Heart left ventricle (tissue), 16 donors: ENCODE measurements around the gene POLR3F. TPM values are rescaled to one million over a fixed set of nuclear protein-coding genes. Genes with fewer than 3 reads are reported as not detected.
A peak's percentile ranks its signal among the peaks of the same experiment; 100 is the strongest.

Experiments used
- ATAC-seq, 4 donors: fragments of 200-7000 bp; cut with Tn5 transposase; one replicate each; pipeline ENCODE4 v1.9.1; 2020 to 2022; ENCODE audit warnings: moderate library complexity in 4 of 4, mild to moderate bottlenecking in 3 of 4, moderate number of reproducible peaks in 1 of 4
- DNase-seq, 5 donors: peaks; one replicate each; pipeline ENCODE4 v3.0.0-alpha.2; 2020
- H3K27ac ChIP-seq, 12 donors: fragments of 200-600 bp; sonication (generic) in 4 of 12; one replicate each; pipeline versions ENCODE4 v1.5.0 to v1.8.0; 2016 to 2022; ENCODE audit warnings: mild to moderate bottlenecking in 2 of 12
- H3K27me3 ChIP-seq, 9 donors: fragments of 200-600 bp; sonication (generic) in 2 of 9; one replicate each; pipeline versions ENCODE4 v1.5.1 to v1.8.0; 2016 to 2022; ENCODE audit warnings: mild to moderate bottlenecking in 3 of 9
- H3K36me3 ChIP-seq, 9 donors: fragments of 200-600 bp; sonication (generic) in 2 of 9; one replicate each; pipeline versions ENCODE4 v1.5.0 to v1.8.0; 2018 to 2022; ENCODE audit warnings: mild to moderate bottlenecking in 2 of 9
- H3K4me1 ChIP-seq, 12 donors: fragments of 200-600 bp; sonication (generic) in 4 of 12; one replicate each; pipeline versions ENCODE4 v1.5.0 to v1.8.0; 2016 to 2022; ENCODE audit warnings: mild to moderate bottlenecking in 3 of 12
- H3K4me3 ChIP-seq, 12 donors: fragments of 200-600 bp; sonication (generic) in 4 of 12; one replicate each; pipeline versions ENCODE4 v1.5.0 to v1.8.0; 2017 to 2022; ENCODE audit warnings: mild to moderate bottlenecking in 9 of 12, moderate library complexity in 4 of 12
- H3K9me3 ChIP-seq, 12 donors: fragments of 200-600 bp; sonication (generic) in 4 of 12; one replicate each; pipeline versions ENCODE4 v1.5.0 to v1.8.0; 2016 to 2022; ENCODE audit warnings: mild to moderate bottlenecking in 1 of 12
- CTCF ChIP-seq, 12 donors: fragments of 200-600 bp; sonication (generic) in 4 of 12; IDR thresholded peaks; one replicate each; pipeline versions ENCODE4 v1.5.0 to v1.8.0; 2018 to 2022; ENCODE audit warnings: antibody characterized with exemption in 12 of 12, mild to moderate bottlenecking in 5 of 12
- POLR2A ChIP-seq, 2 donors: fragments of 450-650 bp; IDR thresholded peaks; one replicate each; pipeline ENCODE4 v1.6.1; 2017; ENCODE audit warnings: antibody characterized with exemption in 2 of 2, mild to moderate bottlenecking in 2 of 2, moderate library complexity in 2 of 2
- WGBS, 4 donors: extraction: QIAGEN DNeasy Blood & Tissue Kit in 2 of 4; methylation state at CpG; one replicate each; pipeline versions ENCODE4 v1.1.5 to v1.1.7; 2013 to 2018; 5-methylcytosine and 5-hydroxymethylcytosine counted together
- intact Hi-C, 10 donors: fragments of 100-400 bp; cut with DNase I; formaldehyde crosslinking; loops; one replicate each; pipeline versions ENCODE4 v1.11.1 to v1.14.2; 2022
- polyA plus RNA-seq, 2 donors: library from polyadenylated mRNA; stranded (reverse); fragments of 200-250 nt; gene quantifications; one replicate each; pipeline ENCODE4 v1.2.3, GENCODE V29; 2013
- total RNA-seq, 9 donors: library from RNA; depleted of rRNA in 2 of 9; stranded (reverse); fragments of >200 nt in 2 of 9; fragmentation: NEBNext Ultra II Directional in 3 of 9; extraction: Animal tissue kit (Norgen Biotek cat#: 25700) in 3 of 9; gene quantifications; one replicate each; pipeline versions ENCODE4 v1.1.0 to v1.2.4, GENCODE V29; 2016 to 2023
- donor health status: ischemic (EF 13 %, LVEDD 7.1; RV severe dilation, severe dysfunction).
- donor health status: healthy with polysubstance abuse.
- donor health status: DM: no; HTN: yes; CAD: no.
- donor health status: DM: no; HTN: no; CAD: no.
- donor health status: ischemic (EF 25% LVEDD 6.9; RV normal size, moderate dysfunction).
- donor health status: ischemic (EF 25% LVEDD 5.7; RV mildly dilated, moderate dysfunction).
- donor health status: healthy.
- donor health status: DM: yes; HTN: yes; CAD: no.
- donor health status: ischemic (EF 35%, LVEDD 5.7; RV mildly dilated, moderate dysfunction).
- donor health status: nonischemic (EF 11% LVEDD 7.7; RV severe dilation, severe dysfunction).
- donor health status: DM: yes; HTN: yes; CAD: no.
- donor health status: PGD.
- donor health status: ischemic (EF 29% LVEDD 5.4; RV normal size, mild dysfunction).
- donor health status: nonischemic (EF 23%, LVEDD 6.1; RV moderate dilation, normal function).

POLR3F gene
- total and polyA plus RNA-seq, 11 donors = 5.2 to 12.0 (median 8.0) TPM

- Histone ChIP-seq H3K27ac (peak within 1 kb of the TSS; percentile 91 to 99 (median 95)), H3K4me1 (peaks cover 0 to 45% (median 10%) of the 10 kb centered on the region in 12 donors), H3K36me3 (peaks cover 0 to 30% (median 20%) of the 10 kb centered on the region in 9 donors), H3K4me3 (peak within 1 kb of the TSS; percentile 68 to 96 (median 77)), H3K27me3 (peaks cover 0 to 23% (median 0%) of the 10 kb centered on the region in 9 donors), H3K9me3 (no peaks in the 10 kb centered on the region)
- peak; percentile 99 for ATAC-seq
- DNase-seq = peak; percentile 97 to 99 (median 97)
- TF ChIP-seq POLR2A (IDR thresholded peaks at IDR 0.05) = peak; percentile 11 to 68
- no peak for TF ChIP-seq CTCF (IDR thresholded peaks at IDR 0.05)
- intact Hi-C loops = loop anchor here in 5 of 10 donors (1.0 to 10.0 kb wide), 6 partner anchors 10 to 543 kb away; partner anchors contain the start of genes DZANK1 (in 3 of the 5), POLR3F (in 3 of the 5), SMIM26 (in 3 of the 5) and MGME1 (in 1 of the 5)
- WGBS, 4 donors = 0 to 1% (median 0%) methylated on average over 66 to 69 of the region's 69 CpGs
Measured at GRCh38 chr20:18507218-18508191, 40.3 kb downstream of the POLR3F start, which contains the start of gene SEC23B. Gene SEC23B, plus strand, starts transcription at chr20:18507940. Its CDS starts 2,896 bp downstream, at chr20:18510836.

DNA sequence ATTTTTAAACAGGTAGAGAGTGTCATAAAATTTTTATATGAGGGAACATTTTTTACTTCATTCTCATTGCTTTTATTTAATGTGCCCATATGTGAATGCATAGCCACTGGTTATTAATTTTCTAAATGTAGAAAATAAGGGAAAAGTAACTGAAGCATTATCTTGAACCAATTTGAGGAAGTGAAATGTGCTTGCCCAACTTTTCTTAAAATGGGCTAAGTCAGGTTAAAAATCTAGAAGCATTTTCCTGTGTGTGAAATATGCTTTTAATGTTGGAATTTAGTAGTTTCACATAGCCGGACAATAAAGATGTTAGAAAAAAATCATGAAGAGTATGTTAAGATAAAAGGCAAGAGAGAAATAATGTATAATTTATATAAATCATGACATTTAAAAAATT, 44.4 kb downstream of the POLR3F start:
- ATAC-seq (no peak), DNase-seq (no peak)
- Histone ChIP-seq H3K4me3 (no peak overlapping the region), H3K27ac (peak overlapping the region in 1 of 12 donors; percentile 28), H3K9me3 (no peaks in the 10 kb centered on the region), H3K27me3 (no peaks in the 10 kb centered on the region), H3K4me1 (peaks cover 0 to 49% (median 10%) of the 10 kb centered on the region in 12 donors), H3K36me3 (peaks cover 0 to 69% (median 57%) of the 10 kb centered on the region in 9 donors)
- TF ChIP-seq CTCF (IDR thresholded peaks at IDR 0.05) = no peak
- TF ChIP-seq POLR2A (IDR thresholded peaks at IDR 0.05) = no peak
- intact Hi-C loops = loop anchor here in 1 of 10 donors (5.0 kb wide), 1 partner anchor 56 kb away; the partner anchor contains the start of gene SMIM26
- 90 to 95% (median 92%) methylated on average over 1 of the region's 1 CpG for WGBS, 4 donors

DNA sequence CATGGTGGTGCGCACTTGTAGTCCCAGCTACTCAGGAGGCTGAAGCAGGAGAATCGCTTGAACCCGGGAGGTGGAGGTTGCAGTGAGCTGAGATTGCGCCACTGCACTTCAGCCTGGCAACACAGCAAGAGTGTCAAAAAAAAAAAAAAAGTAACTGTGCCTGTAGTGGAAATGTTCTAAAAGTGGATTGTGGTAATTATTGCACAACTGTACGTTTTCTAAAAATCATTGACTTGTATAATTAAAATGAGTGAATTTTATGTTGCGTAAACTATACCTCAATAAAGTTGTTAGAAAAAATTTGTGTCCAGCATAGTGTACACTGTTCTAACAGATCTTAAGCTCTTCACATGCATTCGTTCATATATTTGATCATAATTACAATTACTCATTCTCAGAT, 46.0 kb downstream of the POLR3F start:
- H3K9me3 ChIP-seq = no peaks in the 10 kb centered on the region
- WGBS, 4 donors = 89 to 94% (median 93%) methylated on average over 7 of the region's 7 CpGs
- H3K36me3 ChIP-seq = peaks cover 0 to 80% (median 67%) of the 10 kb centered on the region in 9 donors
- no peaks in the 10 kb centered on the region for H3K27me3 ChIP-seq
- ATAC-seq (no peak), DNase-seq (no peak)
- no peak overlapping the region for H3K27ac ChIP-seq
- no peak for TF ChIP-seq POLR2A (IDR thresholded peaks at IDR 0.05)
- intact Hi-C loops = loop anchor here in 1 of 10 donors (5.0 kb wide), 1 partner anchor 54 kb away; the partner anchor contains the start of gene SMIM26
- H3K4me3 ChIP-seq = no peak overlapping the region
- peaks cover 0 to 43% (median 7%) of the 10 kb centered on the region in 12 donors for H3K4me1 ChIP-seq

DNA sequence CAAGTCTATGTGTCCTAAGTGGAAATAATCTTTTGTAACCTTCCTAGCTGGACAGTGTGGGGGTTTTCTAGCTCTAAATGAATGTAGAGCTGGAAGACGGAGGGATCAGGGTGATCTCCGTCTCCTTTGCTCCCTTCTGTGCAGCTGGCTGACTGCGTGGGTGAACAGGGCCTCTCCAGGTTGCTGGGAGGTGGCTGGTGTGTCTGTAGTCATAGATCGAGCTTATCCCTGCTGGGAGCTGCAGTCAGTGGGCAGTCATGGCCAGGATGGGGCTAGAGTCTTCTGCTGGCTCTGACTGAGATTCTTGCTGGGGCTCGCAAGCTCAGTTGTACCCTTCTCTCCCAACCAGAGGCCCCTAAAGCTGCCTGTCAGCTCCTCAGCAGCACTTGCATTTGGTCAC, 46.9 kb downstream of the POLR3F start:
- intact Hi-C loops = loop anchor here in 1 of 10 donors (5.0 kb wide), 1 partner anchor 53 kb away; the partner anchor contains the start of gene SMIM26
- TF ChIP-seq CTCF (IDR thresholded peaks at IDR 0.05) (no peak), POLR2A (IDR thresholded peaks at IDR 0.05) (no peak)
- H3K9me3 ChIP-seq = no peaks in the 10 kb centered on the region
- peaks cover 0 to 33% (median 0%) of the 10 kb centered on the region in 12 donors for H3K4me1 ChIP-seq
- H3K27me3 ChIP-seq = no peaks in the 10 kb centered on the region
- DNase-seq (no peak), ATAC-seq (no peak)
- no peak overlapping the region for H3K27ac ChIP-seq
- H3K4me3 ChIP-seq = no peak overlapping the region
- peaks cover 0 to 80% (median 67%) of the 10 kb centered on the region in 9 donors for H3K36me3 ChIP-seq
- 84 to 91% (median 89%) methylated on average over 4 to 5 of the region's 5 CpGs for WGBS, 4 donors
